HG03558 (cell line): ENCODE measurements around the gene CMBL.

Experiments
- ATAC-seq: cut with Tn5 transposase; IDR thresholded peaks from one replicate; pipeline ENCODE4 v1.9.1; 2021; ENCODE audit warnings: moderate number of reproducible peaks; ENCODE audit not compliant: unreplicated experiment; ENCODE audit errors: extremely low read depth

Gene CMBL

GRCh38 chr5:10334831-10335230 lies 27.1 kb upstream of the CMBL start:
- no peak for ATAC-seq

GRCh38 chr5:10333154-10334006 lies 25.7 kb upstream of the CMBL start:
- ATAC-seq: no peak

- no peak for ATAC-seq
Measured at GRCh38 chr5:10332301-10332700, 24.6 kb upstream of the CMBL start.

- no peak for ATAC-seq
Measured at GRCh38 chr5:10331341-10331796, 23.7 kb upstream of the CMBL start.

GRCh38 chr5:10330511-10331230 lies 23.0 kb upstream of the CMBL start:
- ATAC-seq: no peak

GRCh38 chr5:10329820-10330481 lies 22.2 kb upstream of the CMBL start:
- ATAC-seq: no peak

- no peak for ATAC-seq
Measured at GRCh38 chr5:10329446-10329819, 21.7 kb upstream of the CMBL start.

- ATAC-seq: no peak
Measured at GRCh38 chr5:10328323-10328722, 20.6 kb upstream of the CMBL start.

GRCh38 chr5:10324518-10325370 lies 17.0 kb upstream of the CMBL start:
- no peak for ATAC-seq

- no peak for ATAC-seq
Measured at GRCh38 chr5:10323588-10324488, 16.1 kb upstream of the CMBL start.

GRCh38 chr5:10321882-10322281 lies 14.2 kb upstream of the CMBL start:
- no peak for ATAC-seq

GRCh38 chr5:10320793-10321192 lies 13.1 kb upstream of the CMBL start:
- no peak for ATAC-seq

- ATAC-seq: no peak
Measured at GRCh38 chr5:10319202-10319851, 11.6 kb upstream of the CMBL start.

- ATAC-seq: peak; percentile 63
Measured at GRCh38 chr5:10317825-10318682, 10.4 kb upstream of the CMBL start.

- no peak for ATAC-seq
Measured at GRCh38 chr5:10315824-10316509, 8.3 kb upstream of the CMBL start.

- ATAC-seq: no peak
Measured at GRCh38 chr5:10315201-10315600, 7.5 kb upstream of the CMBL start.
